ENCODE data around the gene LBHD1.
"Not testable (repeated sequence)": the region's sequence is repeated elsewhere in the genome, so short reads cannot be mapped to it uniquely, and the experiment has no call there.

Gene LBHD1

DNA sequence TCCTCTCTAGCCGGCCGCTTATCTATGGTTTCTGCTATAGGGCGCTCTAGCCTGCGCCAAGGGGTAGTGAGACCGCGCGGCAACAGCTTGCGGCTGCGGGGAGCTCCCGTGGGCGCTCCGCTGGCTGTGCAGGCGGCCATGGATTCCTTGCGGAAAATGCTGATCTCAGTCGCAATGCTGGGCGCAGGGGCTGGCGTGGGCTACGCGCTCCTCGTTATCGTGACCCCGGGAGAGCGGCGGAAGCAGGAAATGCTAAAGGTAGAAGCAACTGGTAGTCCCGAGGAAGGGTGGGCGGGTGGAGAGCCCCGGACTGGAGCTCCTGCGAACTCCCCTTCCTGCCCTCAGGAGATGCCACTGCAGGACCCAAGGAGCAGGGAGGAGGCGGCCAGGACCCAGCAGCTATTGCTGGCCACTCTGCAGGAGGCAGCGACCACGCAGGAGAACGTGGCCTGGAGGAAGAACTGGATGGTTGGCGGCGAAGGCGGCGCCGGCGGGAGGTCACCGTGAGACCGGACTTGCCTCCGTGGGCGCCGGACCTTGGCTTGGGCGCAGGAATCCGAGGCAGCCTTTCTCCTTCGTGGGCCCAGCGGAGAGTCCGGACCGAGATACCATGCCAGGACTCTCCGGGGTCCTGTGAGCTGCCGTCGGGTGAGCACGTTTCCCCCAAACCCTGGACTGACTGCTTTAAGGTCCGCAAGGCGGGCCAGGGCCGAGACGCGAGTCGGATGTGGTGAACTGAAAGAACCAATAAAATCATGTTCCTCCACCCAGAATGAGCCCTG lies at the start of gene LBHD1, which contains the start of gene UQCC3:
LBHD1 (minus strand) TSS at position 660 of the 782 bp plus-strand sequence. CDS start 2,236 bp downstream, outside the sequence.
UQCC3 (plus strand) TSS at position 66 of the 782 bp plus-strand sequence; CDS start at position 139, 73 bp downstream.
- peak; percentile 65 for DNase-seq

- DNase-seq = no peak
These were observed 47.4 kb upstream of the LBHD1 start for GRCh38 chr11:62719302-62719978.

GRCh38 chr11:62716816-62717215 lies 44.7 kb upstream of the LBHD1 start:
- DNase-seq = no peak

DNA sequence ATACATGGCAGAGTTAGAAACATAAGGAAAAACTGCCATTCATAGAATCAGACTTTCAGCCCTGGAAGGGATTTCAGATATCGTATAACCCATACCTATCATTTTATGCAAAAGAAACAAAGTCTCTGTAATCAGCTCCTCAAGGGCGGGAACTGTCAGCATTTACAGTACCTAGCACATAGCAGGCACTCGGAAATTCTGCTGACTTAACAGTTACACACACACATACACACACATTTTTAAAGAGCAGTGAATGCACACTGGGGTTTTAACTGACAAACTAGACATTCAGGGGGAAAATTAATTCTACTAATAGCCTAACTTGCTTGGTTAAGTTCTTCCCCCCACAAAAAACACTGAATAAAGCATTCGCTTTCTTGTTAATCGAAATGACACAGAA lies 44.1 kb upstream of the LBHD1 start:
- no peak for DNase-seq

- no peak for DNase-seq
These were observed 43.4 kb upstream of the LBHD1 start for GRCh38 chr11:62715150-62716130.

GRCh38 chr11:62713343-62713742 lies 41.3 kb upstream of the LBHD1 start:
- DNase-seq = no peak

DNA sequence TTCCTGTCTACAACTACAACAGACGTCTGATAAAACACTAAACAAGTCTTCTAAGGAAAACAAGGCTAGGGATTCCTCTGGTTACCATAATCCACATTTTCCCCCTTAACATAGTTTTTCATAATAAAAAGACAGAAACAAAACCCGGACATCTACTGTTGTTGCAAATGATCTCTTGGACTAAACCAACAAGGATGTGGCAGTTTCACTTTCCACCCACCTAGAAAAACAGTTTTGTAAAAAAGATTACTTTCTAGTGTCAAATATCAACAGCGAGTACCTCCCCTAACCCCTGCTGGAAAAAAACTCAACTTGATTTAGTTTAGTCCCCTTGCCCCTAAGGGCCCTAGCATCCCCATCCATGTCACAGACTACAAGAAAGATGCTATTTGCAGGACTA lies 40.8 kb upstream of the LBHD1 start:
- no peak for DNase-seq

GRCh38 chr11:62712276-62712812 lies 40.3 kb upstream of the LBHD1 start:
- no peak for DNase-seq

DNA sequence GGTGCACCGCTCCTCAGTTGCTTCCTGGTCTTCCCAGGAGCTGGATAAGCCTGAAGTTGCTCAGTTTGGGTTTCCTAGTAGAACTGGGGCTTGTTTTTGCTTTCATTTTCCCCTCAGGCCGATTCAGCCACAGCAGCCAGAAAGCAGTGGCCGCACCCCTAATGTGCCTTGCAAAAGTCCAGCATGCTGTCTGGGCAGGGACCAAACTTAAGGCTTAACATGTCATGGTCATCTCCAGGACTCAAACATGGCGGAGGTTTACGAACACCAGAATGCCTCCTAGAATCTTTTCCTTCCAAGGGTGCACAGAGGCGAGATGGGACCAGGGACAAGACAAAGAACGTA lies 37.9 kb upstream of the LBHD1 start:
- DNase-seq = peak; percentile 21

- DNase-seq = peak; percentile 96
These were observed 37.4 kb upstream of the LBHD1 start for GRCh38 chr11:62709247-62710000.

GRCh38 chr11:62708793-62709192 lies 36.7 kb upstream of the LBHD1 start:
- peak; percentile 44 for DNase-seq

GRCh38 chr11:62708392-62708791 lies 36.3 kb upstream of the LBHD1 start:
- no peak for DNase-seq

DNA sequence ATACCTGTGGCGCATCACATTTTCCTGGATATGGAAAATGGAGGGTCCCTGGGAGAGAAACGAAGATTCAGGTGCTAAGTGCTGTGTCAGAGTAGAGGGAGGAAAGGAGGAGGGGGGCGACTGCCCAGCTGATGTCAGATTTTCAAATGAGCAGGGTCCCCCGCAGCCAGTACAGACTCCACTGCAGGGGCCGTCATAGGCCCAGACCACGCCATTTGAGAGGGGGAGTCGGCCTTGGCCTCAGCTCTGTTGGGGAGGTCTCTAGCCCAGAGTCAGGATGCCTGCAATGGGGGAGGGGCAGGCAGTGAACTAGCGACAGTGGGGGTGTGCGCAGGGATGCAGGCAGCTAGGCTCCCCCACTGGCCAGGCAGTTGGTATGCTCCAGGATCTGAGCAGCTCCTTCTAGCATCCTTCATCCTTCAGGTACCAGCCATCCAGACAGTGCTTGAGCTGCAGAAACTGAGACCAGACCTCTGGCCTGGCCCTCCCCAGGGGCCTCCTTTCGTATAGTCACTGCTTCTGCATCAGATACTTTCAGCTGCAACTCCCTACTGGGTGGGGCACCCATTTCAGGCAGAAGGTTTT lies 35.3 kb upstream of the LBHD1 start, which contains the start of the genes BSCL2 and GNG3:
BSCL2 (minus strand) TSS at position 148 of the 585 bp plus-strand sequence. CDS start 229 bp downstream, outside the sequence.
GNG3 (plus strand) TSS at position 400 of the 585 bp plus-strand sequence. CDS start 620 bp downstream, outside the sequence.
- DNase-seq = no peak

DNA sequence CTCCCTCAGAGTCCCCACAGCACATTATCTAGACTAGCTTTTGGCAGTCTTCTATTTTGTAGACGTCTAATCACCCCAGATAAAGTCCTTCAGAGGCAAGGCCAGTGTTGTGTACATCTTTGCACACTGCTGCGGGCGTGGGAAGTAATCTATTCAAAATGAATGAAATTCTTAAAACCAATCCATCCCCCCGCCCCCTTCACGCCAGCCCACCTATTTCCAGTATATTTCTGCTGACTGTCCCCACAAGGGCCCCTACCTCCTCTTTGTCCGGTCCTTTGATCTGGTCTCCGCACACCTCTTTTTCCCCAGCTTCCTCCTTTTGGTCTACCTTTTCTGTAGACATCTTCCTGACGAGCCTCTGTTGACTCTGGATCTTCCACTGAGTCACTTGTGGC lies 34.8 kb upstream of the LBHD1 start:
- DNase-seq = no peak

GRCh38 chr11:62705880-62706849 lies 34.1 kb upstream of the LBHD1 start:
- DNase-seq = peak; percentile 95

DNA sequence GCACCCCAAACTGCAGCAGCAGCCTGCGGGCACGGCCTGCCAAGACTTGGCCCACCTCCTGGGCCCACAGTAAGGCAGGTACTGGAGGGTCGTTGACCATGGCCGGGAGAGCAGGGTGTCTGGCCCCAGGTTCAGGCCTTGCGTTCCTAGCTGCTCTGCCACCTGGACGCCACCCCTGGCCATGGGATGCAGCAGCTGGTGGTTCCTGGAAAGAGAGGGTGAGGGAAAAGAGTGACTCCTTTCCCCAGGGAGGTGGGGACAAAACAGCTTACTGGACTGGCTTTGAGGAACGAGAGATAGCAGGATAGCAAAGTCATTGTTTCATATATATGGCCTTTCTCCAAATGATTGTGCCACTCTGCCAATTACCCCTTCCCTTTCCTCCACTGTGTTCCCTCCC lies 33.3 kb upstream of the LBHD1 start:
- no peak for DNase-seq

DNA sequence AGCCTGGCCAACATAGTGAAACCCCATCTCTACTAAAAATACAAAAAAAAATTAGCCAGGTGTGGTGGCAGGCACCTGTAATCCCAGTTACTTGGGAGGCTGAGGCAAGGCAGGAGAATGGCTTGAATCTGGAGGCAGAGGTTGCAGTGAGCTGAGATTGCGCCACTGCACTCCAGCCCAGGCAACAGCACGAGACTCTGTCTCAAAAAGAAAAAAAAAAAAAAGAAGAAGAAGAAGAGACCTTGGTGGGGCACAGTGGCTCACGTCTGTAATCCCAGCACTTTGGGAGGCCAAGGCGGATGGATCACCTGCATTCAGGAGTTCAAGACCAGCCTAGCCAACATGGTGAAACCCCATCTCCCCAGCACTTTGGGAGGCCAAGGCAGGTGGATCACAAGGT lies 31.9 kb upstream of the LBHD1 start:
- not testable (repeated sequence) for DNase-seq

- no peak for DNase-seq
These were observed 30.2 kb upstream of the LBHD1 start for GRCh38 chr11:62702246-62702645.

- peak; percentile 78 for DNase-seq
These were observed 22.5 kb upstream of the LBHD1 start for GRCh38 chr11:62694455-62695167.
